ENCODE data around the gene CNOT1.

The CNOT1 gene

DNA sequence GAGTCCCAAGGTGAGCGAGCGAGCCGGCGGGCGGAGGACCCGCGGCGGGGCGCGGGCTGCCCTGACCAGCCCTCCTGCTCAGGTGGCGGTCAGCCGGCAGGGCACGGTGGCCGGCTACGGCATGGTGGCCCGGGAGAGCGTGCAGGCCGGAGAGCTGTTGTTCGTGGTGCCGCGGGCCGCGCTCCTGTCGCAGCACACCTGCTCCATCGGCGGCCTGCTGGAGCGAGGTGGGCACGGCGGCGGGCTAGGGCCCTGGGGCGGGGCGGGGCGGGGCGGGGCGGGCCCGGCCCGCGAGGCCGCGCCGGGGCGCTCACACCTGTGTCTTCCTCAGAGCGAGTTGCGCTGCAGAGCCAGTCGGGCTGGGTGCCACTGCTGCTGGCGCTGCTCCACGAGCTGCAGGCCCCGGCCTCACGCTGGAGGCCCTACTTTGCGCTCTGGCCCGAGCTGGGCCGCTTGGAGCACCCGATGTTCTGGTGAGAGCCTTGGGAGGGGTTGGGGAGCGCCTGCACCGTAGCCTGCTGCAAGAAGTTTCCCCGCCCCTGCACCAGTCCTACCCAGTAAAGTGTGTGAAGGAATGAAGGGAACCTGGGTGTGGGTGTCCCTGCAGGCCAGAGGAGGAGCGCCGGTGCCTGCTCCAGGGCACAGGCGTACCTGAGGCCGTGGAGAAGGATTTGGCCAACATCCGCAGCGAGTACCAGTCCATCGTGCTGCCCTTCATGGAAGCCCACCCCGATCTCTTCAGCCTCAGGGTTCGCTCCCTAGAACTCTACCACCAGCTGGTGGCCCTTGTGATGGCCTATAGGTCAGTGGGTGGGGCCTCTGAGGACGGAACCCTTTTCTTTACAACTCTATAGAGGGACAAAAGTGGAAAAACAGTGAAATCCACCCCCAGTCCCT lies 113.5 kb downstream of the CNOT1 start:
- peak; percentile 44 for DNase-seq

- DNase-seq = peak; percentile 79
Measured at GRCh38 chr16:58515125-58515870, 114.3 kb downstream of the CNOT1 start, which contains the start of gene SETD6. Gene SETD6 (plus strand): TSS chr16:58515517. CDS start chr16:58515538, 21 bp downstream.

- no peak for DNase-seq
Measured at GRCh38 chr16:58513874-58514273, 115.8 kb downstream of the CNOT1 start.

DNA sequence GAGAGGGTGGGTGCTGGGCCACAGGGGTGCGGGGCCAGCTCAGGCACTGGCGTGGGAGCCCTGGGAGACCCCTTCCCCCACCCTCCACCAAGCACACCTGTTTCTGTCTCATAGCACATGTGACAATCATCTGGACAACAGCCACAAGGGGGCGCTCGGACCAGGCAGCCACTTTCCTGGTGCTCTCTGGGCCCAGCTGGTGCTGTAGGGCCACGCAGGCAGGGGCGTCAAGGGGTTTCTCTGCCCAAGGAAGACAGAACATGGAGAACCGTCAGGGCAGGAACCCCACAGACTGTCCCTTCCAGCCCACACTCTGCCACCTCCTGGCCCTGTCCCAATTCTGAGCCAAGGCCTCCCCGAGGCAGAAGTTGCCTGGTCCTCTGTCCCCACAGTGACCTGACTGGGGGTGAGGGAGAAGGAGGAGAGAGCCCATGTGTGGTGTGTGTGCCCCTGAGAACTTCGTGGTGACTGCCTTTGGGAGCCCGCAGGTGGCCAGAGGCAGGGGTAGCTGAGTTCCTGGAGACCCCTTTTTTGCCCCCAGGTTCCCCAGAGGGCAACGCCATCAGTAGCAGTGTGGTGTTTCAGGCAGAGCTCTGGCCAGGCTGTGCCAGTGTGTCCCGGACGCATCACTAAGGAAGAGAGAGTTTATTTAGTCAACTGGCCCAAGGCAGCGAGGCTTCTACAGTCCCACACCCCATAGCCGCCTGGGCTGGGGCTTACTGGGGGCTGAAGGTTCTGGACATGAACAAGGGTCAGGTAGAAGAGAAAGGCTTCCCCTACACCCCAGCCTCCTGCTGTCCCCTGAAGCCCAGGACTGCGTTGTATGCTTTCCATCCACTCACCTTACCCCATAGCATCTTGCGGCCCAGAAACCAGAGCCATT lies 117.5 kb downstream of the CNOT1 start:
- DNase-seq = peak; percentile 90

- DNase-seq = no peak
Measured at GRCh38 chr16:58510776-58511628, 118.6 kb downstream of the CNOT1 start.

GRCh38 chr16:58510097-58510775 lies 119.4 kb downstream of the CNOT1 start:
- no peak for DNase-seq

- no peak for DNase-seq
Measured at GRCh38 chr16:58509256-58510096, 120.2 kb downstream of the CNOT1 start.

DNA sequence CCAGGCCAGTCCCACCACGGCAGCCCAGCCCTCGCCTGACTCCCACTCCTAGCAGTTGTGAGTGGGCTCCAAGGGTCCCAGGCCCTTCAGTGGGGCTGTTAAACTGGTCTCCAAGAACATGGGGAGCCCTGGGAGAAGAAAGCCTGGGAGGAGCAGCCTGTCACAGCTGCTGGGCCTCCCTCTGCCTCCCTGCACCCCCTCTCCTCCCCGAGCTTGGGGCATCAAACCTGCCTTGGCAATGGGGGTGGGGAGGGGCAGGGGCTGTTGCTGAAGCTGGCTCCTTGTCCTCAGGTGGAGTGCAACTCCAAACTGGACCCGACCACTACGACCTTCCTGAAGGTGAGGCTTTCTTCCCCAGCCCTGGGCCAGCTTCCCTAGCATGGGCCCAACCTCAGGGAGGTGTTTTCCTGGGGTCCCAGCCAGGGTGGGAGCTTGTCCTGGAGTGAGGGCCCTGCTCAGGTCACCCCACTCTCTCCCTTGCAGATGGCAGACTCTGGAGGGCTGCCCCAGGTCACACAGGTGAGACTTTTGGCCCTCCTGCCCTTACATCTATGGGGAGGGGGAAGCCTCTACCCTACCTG lies 120.9 kb downstream of the CNOT1 start:
- no peak for DNase-seq

GRCh38 chr16:58507963-58508670 lies 121.5 kb downstream of the CNOT1 start:
- DNase-seq = no peak

- DNase-seq = no peak
Measured at GRCh38 chr16:58507195-58507962, 122.2 kb downstream of the CNOT1 start.

DNA sequence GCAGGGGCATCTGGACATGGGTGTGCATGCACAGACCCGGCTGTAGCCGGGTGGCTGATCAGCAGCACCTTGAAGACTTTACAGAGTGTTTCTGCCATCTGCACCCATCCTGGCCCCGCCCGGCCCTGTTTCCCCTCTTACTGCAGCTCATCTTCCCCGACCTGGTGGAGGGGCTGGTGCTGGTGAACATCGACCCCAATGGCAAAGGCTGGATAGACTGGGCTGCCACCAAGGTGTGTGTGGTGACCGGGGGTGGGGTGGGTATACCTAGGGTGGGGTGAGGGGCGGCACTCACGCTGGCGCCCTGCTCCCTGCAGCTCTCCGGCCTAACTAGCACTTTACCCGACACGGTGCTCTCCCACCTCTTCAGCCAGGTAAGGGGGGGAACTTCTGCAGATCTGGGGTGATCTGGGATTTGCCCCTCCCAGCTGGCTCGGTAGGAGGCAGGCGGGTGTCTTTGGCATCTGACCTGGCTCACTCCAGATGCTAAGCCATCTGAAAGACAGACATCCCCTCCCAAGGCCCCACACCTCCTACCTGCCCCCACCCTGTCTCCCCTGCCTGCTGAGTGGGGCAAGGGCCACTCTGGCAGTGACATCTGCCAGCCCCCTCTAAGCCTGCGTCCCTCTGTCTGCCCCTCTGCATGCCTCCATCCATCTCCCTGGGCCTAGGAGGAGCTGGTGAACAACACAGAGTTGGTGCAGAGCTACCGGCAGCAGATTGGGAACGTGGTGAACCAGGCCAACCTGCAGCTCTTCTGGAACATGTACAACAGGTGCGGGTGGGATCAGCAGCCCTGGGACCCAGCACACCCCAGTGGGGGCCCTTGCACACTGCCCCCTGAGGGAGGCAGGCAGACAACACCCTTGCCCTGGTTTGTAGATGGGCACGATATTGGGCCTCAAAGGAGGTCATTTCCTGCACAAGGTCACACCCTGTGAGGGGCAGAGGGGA lies 123.1 kb downstream of the CNOT1 start:
- no peak for DNase-seq

DNA sequence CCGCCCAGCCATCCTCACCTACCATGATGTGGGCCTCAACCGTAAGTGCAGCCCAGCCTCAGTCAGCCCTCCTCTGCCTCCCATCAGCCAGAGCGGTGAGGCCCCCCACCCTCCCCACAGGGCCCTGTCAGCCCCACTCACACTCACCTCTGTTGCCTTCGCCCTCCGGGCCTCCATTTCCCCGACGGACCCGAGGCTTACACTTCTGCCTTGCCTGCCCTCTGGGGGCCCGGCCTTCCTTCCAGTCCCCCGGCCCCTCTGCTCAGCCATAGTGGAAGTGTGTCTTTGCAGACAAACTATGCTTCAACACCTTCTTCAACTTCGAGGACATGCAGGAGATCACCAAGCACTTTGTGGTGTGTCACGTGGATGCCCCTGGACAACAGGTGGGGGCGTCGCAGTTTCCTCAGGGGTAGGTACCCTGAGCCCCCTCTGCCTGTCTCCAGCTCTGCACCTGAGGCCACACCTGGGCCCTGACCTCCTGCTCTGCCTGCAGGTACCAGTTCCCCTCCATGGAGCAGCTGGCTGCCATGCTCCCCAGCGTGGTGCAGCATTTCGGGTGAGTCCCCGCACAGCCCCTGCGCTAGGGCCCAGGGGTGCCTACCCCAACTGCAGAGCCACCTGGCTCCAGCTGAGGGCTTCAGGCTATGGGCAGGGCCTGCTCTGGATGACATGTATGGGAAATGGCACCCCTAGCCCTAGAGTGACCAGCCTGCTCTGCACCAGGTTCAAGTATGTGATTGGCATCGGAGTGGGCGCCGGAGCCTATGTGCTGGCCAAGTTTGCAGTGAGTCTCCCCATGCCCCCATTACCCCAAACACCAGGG lies 125.5 kb downstream of the CNOT1 start:
- no peak for DNase-seq

DNA sequence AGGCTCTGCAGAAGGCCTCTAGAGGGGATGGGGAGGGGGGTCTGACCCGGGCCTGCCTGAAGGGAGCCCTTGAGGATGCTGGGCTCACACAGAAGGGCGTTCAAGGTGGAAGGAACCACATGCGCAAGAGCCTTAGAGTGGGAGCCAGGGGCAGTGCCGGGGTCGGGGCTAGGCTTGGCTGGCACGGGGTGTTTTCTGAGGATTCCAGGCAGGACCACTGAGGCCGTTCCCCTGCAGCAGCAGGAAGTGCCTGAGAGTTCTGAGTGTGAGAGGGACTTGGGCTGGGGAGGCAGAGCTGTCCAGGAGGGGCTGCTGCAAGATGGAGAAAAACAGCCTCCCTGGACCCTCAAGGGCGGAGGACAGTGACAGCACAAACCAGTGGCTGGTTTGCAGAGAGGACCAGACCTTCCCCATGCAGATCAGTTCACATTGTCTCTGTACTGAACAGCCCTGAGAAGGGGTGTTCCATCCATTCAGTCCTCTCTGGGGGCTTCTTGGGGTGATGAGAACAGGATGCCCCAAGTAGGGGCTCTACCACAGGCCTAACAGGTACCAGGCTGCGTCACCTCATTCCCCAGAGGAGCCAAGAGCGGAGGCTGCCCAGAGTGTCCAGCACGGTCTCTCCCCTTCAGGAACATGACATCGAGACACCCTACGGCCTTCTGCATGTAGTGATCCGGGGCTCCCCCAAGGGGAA lies 126.3 kb downstream of the CNOT1 start:
- DNase-seq = no peak

GRCh38 chr16:58502217-58502921 lies 127.3 kb downstream of the CNOT1 start:
- no peak for DNase-seq
